NCI-H460 (cell line): Measurements from ENCODE around the gene AP5B1. TPM values are rescaled to one million over a fixed set of nuclear protein-coding genes. Genes with fewer than 3 reads are reported as not detected.

Experiments used
- DNase-seq: peaks from one replicate; pipeline ENCODE4 v3.0.0-alpha.2; 2016; ENCODE audit warnings: low read depth; ENCODE audit errors: extremely low read depth
- total RNA-seq: library from RNA; depleted of rRNA; stranded (reverse); fragments of >200 nt; shearing (Covaris generic); gene quantifications from 2 replicates; pipeline ENCODE4 v1.2.3, GENCODE V29; 2014

Gene AP5B1
- total RNA-seq, 1 experiment from 2014 or later, result 8.3 TPM

GRCh38 chr11:65787649-65788622 is 7.2 kb upstream of the AP5B1 start:
- no peak for DNase-seq

DNA sequence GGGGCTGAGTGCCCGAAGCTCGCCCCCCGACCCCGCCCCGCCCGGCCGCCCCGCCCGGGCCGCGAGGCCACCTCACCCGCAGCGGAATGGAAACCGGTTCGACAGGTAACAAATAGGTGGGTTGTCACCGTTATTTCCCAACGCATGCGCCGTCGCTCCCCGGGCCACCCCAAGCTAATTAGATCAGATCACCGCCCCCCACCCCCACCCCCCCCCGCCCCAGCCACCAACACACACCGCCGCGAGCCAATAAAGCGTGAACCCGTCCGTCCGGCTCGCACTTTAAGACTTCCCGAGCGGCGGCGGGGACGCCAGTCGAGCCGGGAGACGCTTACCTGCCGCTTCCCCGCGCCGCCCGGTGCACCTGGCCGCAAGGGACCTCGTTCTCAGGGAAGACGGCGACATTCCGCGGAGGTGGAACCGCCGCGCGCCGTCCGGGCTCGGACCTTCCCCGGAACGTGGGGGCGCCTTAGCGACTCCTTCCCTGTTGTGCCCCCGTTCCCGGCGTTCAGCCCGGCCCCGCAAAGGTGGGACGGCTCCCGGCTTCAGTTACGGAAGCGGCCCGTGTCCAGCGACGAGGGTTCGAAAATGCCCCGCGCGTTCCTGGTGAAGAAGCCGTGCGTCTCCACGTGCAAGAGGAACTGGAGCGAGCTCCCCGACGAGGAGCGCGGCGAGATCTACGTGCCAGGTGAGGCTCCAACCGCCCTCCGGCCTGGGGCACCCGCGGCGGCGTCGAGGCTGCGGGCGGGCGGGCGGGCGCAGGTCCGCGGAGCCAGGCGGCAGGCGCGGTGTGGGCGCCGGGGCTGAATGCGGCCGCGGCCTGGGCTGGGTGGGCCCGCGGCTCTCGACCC is 6.2 kb upstream of the AP5B1 start, which contains the start of gene OVOL1:
Gene OVOL1 (plus strand): TSS at position 278 of the 851 bp plus-strand sequence. CDS start 311 bp downstream, at position 589.
- DNase-seq, result no peak

GRCh38 chr11:65786008-65786785 is 5.4 kb upstream of the AP5B1 start:
- no peak for DNase-seq

DNA sequence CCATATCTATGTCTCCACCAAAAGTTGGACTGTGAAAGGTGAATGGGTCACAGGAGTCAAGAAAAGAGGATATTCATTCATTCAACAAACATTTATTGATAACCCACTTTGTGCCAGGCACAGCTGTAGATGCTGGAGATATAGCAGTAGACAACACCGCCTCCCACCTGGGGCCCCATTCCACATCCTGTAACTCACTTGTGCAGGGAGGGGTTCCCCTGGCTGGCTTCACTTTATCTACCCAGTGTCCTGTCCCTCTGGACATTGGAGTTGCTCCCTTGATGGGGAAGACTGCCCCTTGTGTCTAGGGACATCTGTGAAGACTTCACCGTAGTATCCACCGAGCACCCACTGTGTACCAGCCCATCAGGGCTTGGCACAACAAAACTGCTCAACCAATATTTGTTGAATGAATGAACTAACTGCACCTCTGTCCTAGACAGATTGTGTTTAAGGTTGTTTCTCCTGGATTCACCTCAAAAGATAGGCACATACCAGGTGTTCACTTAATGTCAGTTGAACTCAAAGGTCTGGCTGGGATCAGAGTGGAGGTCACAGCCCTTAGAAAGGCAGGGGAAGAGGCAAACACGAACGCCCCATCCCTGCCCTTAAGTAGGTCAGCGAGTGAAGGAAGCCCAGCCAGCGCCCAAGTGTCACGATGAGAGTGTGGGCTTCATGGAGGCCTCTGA is 4.7 kb upstream of the AP5B1 start:
- DNase-seq, result no peak

DNA sequence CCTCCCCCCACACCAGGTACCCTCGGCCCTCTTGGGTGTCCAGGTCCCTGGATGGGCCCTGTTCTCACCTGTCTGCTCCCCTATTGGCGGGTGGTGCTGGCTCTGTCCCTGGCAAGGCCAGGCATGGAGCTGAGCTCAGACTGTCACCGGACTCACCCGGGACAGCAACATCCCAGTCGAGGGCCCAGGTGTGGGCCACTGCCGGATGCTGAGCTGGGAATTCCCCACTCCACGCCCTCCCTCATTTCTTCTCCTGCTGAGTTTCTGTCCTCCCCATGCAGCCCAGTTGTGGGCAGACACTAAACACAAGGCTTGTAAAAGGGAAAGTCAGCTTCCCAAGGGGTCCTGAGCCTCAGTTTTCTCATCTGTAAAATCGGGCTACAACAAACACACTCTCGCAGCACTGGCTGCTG is 2.0 kb upstream of the AP5B1 start:
- DNase-seq, result no peak

DNA sequence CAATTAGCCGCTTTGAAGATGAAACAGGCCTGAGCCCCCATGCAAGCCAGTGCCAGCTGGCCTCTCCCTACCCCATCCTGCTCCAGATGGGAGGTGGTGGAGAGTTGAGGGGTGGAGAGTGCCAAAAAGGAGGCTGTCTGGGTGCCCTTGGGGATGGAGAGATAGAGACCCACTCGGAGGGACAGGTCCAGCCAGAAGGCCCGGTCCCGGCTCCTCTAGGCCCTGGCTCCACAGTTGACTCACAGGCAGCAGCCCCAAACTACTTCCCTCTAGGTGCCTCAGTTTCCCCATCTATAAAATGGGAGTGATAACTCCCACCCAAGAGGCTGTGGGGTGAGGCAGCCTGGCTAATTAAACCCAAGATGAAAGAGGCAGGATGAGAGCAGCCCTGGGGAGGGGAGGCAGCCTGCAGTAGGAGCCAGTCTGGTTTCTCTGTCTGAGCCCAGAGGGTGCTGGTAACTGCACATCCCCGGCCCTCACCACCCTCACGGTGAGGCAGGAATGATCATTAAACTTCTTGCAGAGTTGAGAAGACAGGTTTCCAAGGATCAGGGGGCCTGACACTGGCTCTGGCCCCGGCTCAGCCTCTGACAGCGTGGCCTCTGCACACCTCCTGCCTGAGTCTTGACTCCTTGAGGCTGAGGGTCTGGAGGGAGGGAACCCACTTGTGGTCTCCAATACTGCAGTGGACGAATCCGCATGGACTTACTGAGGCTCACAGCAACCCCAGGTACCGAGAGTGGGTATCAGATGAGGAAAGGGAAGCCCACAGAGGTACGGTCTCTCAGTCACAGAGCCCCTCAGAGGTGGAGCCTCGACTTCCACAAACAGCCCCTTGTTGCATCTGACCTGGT is 1.4 kb upstream of the AP5B1 start:
- DNase-seq, result no peak

DNA sequence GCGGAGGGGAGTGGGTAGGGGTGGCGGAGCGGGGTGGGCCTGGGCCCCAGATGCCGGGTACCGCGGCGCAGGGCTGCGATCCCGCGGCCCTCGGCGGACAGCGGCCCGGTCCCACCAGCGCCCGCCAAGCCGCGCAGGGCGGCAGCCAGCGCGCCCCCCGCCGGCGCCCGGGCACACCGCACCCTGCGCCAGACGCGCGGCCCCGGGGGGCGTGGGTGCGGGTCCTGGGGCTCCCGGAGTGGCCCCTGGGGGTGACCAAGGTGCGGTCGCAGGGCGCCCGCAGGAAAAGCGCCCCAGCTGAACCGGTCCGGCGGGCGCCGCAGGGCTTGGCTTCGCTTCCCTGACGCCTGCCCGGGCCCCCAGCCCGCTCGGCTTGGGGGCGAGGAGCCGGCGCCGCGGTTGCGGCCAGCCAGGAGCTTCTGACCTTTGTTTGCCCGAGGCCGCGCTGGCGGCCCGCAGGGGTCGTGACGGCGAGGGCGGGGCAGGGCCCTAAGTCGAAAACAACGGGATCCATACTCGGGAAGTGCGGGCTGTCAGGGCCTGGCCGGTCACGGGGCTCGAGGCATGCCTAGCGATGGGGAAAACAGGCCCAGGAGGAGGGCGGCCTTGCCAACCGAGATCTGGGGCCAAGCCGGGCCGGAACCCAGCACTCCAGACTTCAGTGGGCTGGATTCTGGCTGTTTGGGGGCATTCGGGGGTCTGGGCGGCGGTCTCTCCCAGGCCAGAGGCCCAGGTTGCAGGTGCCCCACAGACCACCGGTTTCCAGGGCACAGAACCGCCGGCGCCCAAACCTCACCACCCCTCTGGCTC is 581 bp upstream of the AP5B1 start:
- no peak for DNase-seq

- peak; percentile 56 for DNase-seq
Observed at GRCh38 chr11:65779919-65780769, 632 bp downstream of the AP5B1 start.

DNA sequence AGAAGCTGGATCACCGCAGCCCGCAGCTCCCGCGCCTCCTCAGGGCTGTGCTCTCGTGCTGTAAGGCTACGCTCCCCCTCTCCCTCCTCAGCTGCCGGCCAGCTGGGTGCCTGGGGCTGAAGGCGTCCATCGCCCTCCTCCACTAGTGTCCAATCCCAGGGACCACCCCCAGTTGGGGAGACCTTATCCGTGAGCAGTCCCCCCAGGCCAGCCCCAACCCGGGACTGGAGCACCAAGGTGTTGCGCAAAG is 1.2 kb downstream of the AP5B1 start:
- DNase-seq, result no peak

- DNase-seq, result no peak
Observed at GRCh38 chr11:65778901-65779668, 1.7 kb downstream of the AP5B1 start.

DNA sequence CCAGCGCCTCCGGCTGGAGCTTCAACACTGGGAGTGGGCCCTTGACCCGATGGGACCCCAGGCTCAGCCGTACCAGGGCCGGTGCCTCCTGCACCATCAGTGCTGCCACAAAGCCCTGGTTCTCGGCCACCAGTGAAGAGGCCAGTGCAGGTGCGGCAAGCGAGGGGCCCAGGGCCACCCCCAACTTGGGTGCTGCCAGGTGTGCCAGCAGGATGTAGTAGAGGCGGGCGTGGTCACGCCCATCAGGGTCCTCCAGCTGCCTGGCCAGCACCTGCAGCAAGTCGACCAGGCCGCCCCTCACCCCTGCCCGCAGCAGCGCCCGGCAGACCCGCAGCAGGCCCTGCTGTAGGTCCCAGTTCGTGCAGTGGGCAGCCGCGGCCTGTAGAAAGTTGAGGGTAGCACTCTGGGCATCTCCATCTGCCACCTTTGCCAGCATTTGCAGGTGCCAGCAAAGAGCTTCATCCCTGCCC is 2.3 kb downstream of the AP5B1 start:
- no peak for DNase-seq

DNA sequence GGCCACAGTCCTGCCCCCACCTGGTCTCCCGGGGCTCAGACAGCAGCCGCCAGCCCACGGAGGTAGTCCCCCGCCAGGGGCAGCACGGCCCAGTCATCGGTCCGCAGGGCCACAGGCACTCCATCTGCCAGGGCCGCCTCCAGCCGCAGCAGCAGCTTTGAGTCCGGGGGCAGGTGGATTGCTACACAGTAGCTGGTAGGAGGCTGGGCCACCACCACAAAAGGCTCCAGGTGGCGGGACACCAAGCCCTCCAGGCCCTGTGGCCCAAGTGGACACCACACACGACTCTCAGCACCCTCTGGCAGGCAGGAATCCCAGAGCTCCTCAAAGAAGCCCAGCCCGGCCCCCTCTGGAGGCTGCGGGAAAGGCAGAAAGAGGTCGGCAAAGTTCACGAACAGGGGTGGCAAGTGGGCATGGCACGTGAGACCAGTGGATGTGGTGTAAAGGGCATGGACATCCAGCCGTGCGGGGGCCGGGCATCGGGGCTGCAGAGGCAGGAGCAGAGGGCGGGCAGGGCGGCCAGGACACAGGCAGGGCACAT is 2.9 kb downstream of the AP5B1 start:
- DNase-seq, result no peak

DNA sequence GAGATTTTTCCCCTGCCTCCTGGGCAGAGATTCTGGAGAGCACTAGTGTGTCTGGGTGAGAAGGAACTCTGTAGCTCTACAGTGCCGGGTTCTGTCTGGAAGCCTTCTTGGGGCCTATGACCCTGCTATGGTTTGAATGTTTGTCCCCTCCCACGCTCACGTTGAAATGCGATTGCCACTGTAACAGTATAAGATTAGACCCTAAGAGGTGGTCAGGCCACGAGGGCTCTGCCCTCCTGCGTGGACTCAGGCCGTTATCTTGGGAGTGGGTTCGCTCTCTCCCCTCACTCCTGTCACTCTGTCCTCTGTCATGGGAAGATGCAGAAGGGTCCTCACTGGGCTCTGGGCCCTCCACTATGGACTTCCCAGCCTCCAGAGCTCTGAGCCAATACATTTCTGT is 3.5 kb downstream of the AP5B1 start:
- no peak for DNase-seq

DNA sequence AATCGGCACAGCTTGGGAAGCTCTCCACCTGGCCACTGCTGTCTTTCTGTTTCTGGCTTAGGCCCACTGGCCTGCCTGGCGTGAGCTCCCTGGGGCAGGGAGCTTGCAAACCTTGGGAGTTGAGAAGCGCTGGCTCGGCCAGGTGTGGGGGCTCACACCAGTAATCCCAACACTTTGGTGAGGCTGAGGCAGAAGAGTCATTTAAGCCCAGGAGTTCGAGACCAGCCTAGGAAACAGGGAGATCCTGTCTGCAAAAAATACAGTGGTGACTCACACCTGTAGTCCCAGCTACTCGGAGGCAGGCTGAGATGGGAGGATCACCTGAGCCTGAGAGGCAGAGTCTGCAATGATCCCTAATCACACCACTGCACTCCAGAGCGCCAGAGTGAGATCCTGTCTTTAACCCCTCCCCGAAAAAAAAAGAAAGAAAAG is 4.0 kb downstream of the AP5B1 start:
- DNase-seq, result no peak

DNA sequence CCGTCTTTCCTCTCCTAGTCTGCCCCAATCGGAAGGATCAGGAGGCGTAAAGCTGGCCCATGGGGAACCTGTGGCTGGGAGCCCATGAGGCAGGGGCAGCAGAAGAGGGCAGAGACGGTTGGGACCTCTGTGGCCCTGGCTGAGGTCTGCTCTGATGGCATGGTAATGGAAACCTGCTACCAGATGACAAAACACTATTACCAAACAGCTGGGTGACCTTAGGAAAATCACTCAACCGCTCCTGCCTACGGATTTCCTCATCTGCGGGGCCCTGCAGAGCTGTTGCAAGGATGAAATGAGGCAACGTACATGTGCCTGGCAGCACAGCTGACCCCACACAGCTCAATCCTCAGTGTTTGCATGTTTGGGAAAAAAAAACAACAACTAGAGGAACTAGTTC is 4.6 kb downstream of the AP5B1 start:
- no peak for DNase-seq

DNA sequence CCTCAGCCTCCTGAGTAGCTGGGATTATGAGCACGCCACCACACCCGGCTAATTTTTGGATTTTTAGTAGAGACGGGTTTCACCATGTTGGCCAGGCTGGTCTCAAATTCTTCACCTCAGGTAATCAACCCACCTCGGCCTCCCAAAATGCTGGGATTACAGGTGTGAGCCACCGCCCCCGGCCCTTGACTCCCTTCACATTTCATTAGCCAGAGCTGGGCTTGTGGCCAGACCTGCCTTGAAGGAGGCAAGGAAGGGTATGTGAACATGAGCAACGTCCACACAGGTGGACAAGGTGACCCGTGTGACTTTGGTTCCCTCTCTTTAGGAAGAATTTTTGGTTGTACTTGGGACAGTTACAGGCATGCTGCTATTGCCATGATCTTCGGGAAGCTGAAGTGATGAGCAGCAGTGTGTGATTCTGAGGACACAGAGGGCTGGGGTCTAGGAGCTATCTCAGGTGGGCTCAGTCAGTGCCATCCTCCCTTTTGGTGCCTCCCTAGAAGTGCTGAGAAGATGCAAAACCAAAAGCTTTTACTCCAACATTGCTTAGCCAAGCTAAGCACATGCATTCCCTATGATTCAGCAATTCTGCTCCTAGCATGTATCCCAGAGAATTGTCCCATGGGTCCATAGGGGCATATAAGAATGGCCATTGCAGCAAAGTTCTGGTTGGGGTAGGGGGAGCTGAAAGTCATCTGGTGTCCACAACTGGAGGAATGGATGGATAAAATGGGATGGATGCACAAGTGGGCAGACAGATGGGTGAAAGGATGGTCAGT is 6.1 kb downstream of the AP5B1 start:
- no peak for DNase-seq
